DND-41 (cell line): Measurements from ENCODE around the gene CDC45.

Experiments used
- EZH2 ChIP-seq: IDR thresholded peaks from 3 replicates; pipeline ENCODE4 v1.6.1; 2012; ENCODE audit warnings: borderline replicate concordance, low read depth, mild to moderate bottlenecking, moderate library complexity, low read length, inconsistent platforms; ENCODE audit not compliant: severe bottlenecking
- TF ChIP-seq, protein P1 (sequence below): IDR thresholded peaks from 2 replicates; pipeline ENCODE4 v1.5.1; 2012; ENCODE audit warnings: borderline replicate concordance, low read length, moderate library complexity, mild to moderate bottlenecking; ENCODE audit not compliant: poor library complexity, severe bottlenecking; ENCODE audit errors: extremely low read depth

- TF ChIP-seq, protein P1, sequence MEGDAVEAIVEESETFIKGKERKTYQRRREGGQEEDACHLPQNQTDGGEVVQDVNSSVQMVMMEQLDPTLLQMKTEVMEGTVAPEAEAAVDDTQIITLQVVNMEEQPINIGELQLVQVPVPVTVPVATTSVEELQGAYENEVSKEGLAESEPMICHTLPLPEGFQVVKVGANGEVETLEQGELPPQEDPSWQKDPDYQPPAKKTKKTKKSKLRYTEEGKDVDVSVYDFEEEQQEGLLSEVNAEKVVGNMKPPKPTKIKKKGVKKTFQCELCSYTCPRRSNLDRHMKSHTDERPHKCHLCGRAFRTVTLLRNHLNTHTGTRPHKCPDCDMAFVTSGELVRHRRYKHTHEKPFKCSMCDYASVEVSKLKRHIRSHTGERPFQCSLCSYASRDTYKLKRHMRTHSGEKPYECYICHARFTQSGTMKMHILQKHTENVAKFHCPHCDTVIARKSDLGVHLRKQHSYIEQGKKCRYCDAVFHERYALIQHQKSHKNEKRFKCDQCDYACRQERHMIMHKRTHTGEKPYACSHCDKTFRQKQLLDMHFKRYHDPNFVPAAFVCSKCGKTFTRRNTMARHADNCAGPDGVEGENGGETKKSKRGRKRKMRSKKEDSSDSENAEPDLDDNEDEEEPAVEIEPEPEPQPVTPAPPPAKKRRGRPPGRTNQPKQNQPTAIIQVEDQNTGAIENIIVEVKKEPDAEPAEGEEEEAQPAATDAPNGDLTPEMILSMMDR: no peak
- no peak for TF ChIP-seq EZH2
Measured at GRCh38 chr22:19456541-19456940, 23.2 kb upstream of the CDC45 start.
